HepG2 (cell line): ENCODE measurements around the gene YIPF4. TPM values are rescaled to one million over a fixed set of nuclear protein-coding genes. Genes with fewer than 3 reads are reported as not detected.

Experiments used
- ATF7-NPFF ChIP-seq: sonication (generic); formaldehyde crosslinking; IDR thresholded peaks from 2 replicates; pipeline ENCODE4 v1.8.1; 2023; ENCODE audit warnings: mild to moderate bottlenecking, low read depth, missing genetic modification reagents, moderate library complexity
- CENPT ChIP-seq: sonication (generic); formaldehyde crosslinking; IDR thresholded peaks from 2 replicates; pipeline ENCODE4 v1.8.0; 2022; ENCODE audit warnings: low read depth, mild to moderate bottlenecking, moderate library complexity, missing genetic modification reagents
- FOXA3 ChIP-seq: IDR thresholded peaks from 2 replicates; pipeline ENCODE4 v1.6.1; 2016; ENCODE audit warnings: missing genetic modification reagents, missing compliant biosample characterization
- FOXK1 ChIP-seq: sonication (generic); formaldehyde crosslinking; IDR thresholded peaks from 2 replicates; pipeline ENCODE4 v1.4.0; 2020; ENCODE audit warnings: low read depth, missing genetic modification reagents, borderline replicate concordance
- FOXM1 ChIP-seq: sonication (generic); formaldehyde crosslinking; IDR thresholded peaks from 2 replicates; pipeline ENCODE4 v1.5.0; 2020; ENCODE audit warnings: missing genetic modification reagents
- HNRNPK ChIP-seq: fragments of 200-400 bp; formaldehyde crosslinking; IDR thresholded peaks from 2 replicates; pipeline ENCODE4 v1.6.1; 2018; ENCODE audit warnings: low read length, low read depth, moderate library complexity, mild to moderate bottlenecking; ENCODE audit not compliant: poor library complexity, severe bottlenecking
- HOXA3 ChIP-seq: sonication (generic); formaldehyde crosslinking; IDR thresholded peaks from 2 replicates; pipeline ENCODE4 v1.5.0; 2020; ENCODE audit warnings: missing genetic modification reagents
- MED13 ChIP-seq: sonication (generic); formaldehyde crosslinking; IDR thresholded peaks from 2 replicates; pipeline ENCODE4 v1.5.0; 2020; ENCODE audit warnings: missing genetic modification reagents
- ZNF205 ChIP-seq: IDR thresholded peaks from 2 replicates; pipeline ENCODE4 v1.6.1; 2018; ENCODE audit warnings: missing biosample characterization, missing genetic modification reagents
- ZNF207 ChIP-seq: fragments of 450-650 bp; IDR thresholded peaks from 2 replicates; pipeline ENCODE4 v1.6.1; 2016; ENCODE audit warnings: antibody characterized with exemption, borderline replicate concordance
- ZNF451 ChIP-seq: sonication (generic); formaldehyde crosslinking; IDR thresholded peaks from 2 replicates; pipeline ENCODE4 v1.5.0; 2020; ENCODE audit warnings: mild to moderate bottlenecking, missing genetic modification reagents
- ZNF660 ChIP-seq: sonication (generic); formaldehyde crosslinking; IDR thresholded peaks from 2 replicates; pipeline ENCODE4 v1.5.1; 2020; ENCODE audit warnings: mild to moderate bottlenecking, low read depth, missing genetic modification reagents, borderline replicate concordance
- polyA plus RNA-seq, 8 experiments: library from polyadenylated mRNA; depleted of rRNA in 3 of 8; stranded (reverse) in 7 of 8; unstranded in 1 of 8; fragments of >200 nt; fragmentation: Illumina TruSeq in 4 of 8; extraction: Trizol in 4 of 8; gene quantifications; 2 replicates each; pipeline versions ENCODE4 v1.2.1 to v1.2.3, GENCODE V29; 2011 to 2016; ENCODE audit warnings: low read depth in 4 of 8, missing spikeins in 1 of 8, mixed read lengths in 1 of 8; ENCODE audit not compliant: insufficient read depth in 1 of 8
- total RNA-seq, 5 experiments: library from RNA; depleted of rRNA; stranded (reverse); fragments of >200 nt; fragmentation: Illumina TruSeq; extraction: Trizol; gene quantifications; 2 replicates each; pipeline ENCODE4 v1.2.3, GENCODE V29; 2016; ENCODE audit warnings: low read depth in 1 of 5
- TF ChIP-seq, protein P1 (sequence below): sonication (generic); formaldehyde crosslinking; IDR thresholded peaks from 2 replicates; pipeline ENCODE4 v1.4.0; 2020; ENCODE audit warnings: missing genetic modification reagents
- TF ChIP-seq, protein P2 (sequence below): sonication (generic); formaldehyde crosslinking; IDR thresholded peaks from 2 replicates; pipeline ENCODE4 v1.5.0; 2020; ENCODE audit warnings: missing genetic modification reagents, mild to moderate bottlenecking, borderline replicate concordance
- TF ChIP-seq, protein P3 (sequence below): IDR thresholded peaks from 2 replicates; pipeline ENCODE4 v1.6.1; 2012; ENCODE audit warnings: low read depth, low read length, improper control_type of control experiment
- TF ChIP-seq, protein P4 (sequence below): fragments of 450-650 bp; IDR thresholded peaks from 2 replicates; pipeline ENCODE4 v1.6.1; 2017
- TF ChIP-seq, protein P5 (sequence below): IDR thresholded peaks from 2 replicates; pipeline ENCODE4 v1.6.1; 2016; ENCODE audit warnings: missing biosample characterization, missing genetic modification reagents, low read depth
- TF ChIP-seq, protein P6 (sequence below): sonication (generic); formaldehyde crosslinking; IDR thresholded peaks from 2 replicates; pipeline ENCODE4 v1.8.1; 2023; ENCODE audit warnings: mild to moderate bottlenecking, inconsistent platforms, moderate library complexity, missing genetic modification reagents, borderline replicate concordance
- TF ChIP-seq, protein P7 (sequence below): IDR thresholded peaks from 2 replicates; pipeline ENCODE4 v1.6.1; 2016; ENCODE audit warnings: missing genetic modification reagents, missing compliant biosample characterization

The YIPF4 gene
- total and polyA plus RNA-seq, 2 of the 13 experiments (the other 11 are each of a cell fraction or from before 2014, with no cell fraction given), result 19.0 to 43.9 TPM

DNA sequence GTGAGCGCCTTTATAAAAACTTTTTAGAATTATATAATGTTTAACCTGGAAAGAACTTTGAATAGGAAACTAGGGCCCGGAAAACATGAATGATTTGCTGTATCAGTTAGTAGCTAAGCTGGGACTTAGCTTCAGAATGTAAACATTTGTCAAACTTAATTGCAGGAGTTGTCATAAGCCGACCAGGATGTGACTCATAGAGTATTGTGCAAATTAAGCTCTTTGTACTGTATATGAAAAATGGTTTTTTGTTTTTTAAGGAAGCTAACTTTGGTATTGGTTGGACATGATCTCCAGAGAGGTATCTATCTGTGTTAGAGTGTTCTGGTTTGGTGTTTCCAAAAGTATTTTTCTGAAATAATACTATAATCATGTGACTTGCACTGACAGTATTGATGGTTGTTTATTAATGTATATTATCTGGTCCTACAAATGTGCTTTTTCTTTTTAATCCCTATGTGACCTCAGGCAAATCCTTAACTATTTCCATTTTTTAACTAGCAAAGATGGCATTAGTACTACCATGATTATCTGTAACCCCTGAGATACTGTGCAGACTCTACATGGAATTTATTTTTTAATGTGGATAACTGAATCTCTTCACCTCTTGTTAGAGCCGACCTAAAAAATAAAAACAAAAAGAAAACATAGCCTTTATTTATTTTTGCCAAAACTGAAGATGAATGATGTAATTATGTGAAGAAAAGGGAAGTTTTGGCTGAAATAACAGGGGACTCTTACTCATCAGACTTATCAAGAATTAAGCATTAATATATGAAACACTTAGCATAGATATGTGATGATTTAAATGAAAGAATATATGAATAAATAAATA is 11.7 kb downstream of the YIPF4 start (continued):
- TF ChIP-seq, protein P1, sequence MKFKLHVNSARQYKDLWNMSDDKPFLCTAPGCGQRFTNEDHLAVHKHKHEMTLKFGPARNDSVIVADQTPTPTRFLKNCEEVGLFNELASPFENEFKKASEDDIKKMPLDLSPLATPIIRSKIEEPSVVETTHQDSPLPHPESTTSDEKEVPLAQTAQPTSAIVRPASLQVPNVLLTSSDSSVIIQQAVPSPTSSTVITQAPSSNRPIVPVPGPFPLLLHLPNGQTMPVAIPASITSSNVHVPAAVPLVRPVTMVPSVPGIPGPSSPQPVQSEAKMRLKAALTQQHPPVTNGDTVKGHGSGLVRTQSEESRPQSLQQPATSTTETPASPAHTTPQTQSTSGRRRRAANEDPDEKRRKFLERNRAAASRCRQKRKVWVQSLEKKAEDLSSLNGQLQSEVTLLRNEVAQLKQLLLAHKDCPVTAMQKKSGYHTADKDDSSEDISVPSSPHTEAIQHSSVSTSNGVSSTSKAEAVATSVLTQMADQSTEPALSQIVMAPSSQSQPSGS (CRISPR knock-in tag), result 0 out of 2 replicates have a peak, but pooled peaks have one; percentile 29
- TF ChIP-seq ATF7-NPFF (CRISPR knock-in tag) (no peak), FOXK1 (CRISPR knock-in tag) (no peak; the same call in 1 of the 2 replicates), ZNF660 (no peak), ZNF207 (no peak), FOXM1 (CRISPR knock-in tag) (no peak), ZNF451 (CRISPR knock-in tag) (no peak), ZNF205 (CRISPR knock-in tag) (no peak), HNRNPK (no peak), HOXA3 (CRISPR knock-in tag) (no peak), FOXA3 (CRISPR knock-in tag) (peak; percentile 90), MED13 (CRISPR knock-in tag) (no peak), CENPT (CRISPR knock-in tag) (no peak)
- TF ChIP-seq, protein P2, sequence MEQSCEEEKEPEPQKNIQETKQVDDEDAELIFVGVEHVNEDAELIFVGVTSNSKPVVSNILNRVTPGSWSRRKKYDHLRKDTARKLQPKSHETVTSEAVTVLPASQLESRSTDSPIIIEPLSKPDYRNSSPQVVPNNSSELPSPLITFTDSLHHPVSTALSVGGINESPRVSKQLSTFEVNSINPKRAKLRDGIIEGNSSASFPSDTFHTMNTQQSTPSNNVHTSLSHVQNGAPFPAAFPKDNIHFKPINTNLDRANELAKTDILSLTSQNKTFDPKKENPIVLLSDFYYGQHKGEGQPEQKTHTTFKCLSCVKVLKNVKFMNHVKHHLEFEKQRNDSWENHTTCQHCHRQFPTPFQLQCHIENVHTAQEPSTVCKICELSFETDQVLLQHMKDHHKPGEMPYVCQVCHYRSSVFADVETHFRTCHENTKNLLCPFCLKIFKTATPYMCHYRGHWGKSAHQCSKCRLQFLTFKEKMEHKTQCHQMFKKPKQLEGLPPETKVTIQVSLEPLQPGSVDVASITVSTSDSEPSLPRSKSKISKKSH (CRISPR knock-in tag), result no peak
- TF ChIP-seq, protein P3, sequence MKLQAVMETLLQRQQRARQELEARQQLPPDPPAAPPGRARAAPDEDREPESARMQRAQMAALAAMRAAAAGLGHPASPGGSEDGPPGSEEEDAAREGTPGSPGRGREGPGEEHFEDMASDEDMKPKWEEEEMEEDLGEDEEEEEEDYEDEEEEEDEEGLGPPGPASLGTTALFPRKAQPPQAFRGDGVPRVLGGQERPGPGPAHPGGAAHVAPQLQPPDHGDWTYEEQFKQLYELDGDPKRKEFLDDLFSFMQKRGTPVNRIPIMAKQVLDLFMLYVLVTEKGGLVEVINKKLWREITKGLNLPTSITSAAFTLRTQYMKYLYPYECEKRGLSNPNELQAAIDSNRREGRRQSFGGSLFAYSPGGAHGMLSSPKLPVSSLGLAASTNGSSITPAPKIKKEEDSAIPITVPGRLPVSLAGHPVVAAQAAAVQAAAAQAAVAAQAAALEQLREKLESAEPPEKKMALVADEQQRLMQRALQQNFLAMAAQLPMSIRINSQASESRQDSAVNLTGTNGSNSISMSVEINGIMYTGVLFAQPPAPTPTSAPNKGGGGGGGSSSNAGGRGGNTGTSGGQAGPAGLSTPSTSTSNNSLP, result peak; percentile 33; the same call in 1 of the 2 replicates
- TF ChIP-seq, protein P4, sequence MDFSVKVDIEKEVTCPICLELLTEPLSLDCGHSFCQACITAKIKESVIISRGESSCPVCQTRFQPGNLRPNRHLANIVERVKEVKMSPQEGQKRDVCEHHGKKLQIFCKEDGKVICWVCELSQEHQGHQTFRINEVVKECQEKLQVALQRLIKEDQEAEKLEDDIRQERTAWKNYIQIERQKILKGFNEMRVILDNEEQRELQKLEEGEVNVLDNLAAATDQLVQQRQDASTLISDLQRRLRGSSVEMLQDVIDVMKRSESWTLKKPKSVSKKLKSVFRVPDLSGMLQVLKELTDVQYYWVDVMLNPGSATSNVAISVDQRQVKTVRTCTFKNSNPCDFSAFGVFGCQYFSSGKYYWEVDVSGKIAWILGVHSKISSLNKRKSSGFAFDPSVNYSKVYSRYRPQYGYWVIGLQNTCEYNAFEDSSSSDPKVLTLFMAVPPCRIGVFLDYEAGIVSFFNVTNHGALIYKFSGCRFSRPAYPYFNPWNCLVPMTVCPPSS, result no peak
- TF ChIP-seq, protein P5, sequence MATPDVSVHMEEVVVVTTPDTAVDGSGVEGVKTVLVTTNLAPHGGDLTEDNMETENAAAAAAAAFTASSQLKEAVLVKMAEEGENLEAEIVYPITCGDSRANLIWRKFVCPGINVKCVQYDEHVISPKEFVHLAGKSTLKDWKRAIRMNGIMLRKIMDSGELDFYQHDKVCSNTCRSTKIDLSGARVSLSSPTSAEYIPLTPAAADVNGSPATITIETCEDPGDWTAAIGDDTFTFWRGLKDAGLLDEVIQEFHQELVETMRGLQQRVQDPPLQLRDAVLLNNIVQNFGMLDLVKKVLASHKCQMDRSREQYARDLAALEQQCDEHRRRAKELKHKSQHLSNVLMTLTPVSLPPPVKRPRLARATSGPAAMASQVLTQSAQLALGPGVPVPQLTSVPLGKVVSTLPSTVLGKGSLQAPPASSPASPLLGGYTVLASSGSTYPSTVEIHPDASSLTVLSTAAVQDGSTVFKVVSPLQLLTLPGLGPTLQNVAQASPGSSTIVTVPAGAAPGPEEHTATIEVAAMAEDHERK (CRISPR knock-in tag), result no peak
- TF ChIP-seq, protein P6, sequence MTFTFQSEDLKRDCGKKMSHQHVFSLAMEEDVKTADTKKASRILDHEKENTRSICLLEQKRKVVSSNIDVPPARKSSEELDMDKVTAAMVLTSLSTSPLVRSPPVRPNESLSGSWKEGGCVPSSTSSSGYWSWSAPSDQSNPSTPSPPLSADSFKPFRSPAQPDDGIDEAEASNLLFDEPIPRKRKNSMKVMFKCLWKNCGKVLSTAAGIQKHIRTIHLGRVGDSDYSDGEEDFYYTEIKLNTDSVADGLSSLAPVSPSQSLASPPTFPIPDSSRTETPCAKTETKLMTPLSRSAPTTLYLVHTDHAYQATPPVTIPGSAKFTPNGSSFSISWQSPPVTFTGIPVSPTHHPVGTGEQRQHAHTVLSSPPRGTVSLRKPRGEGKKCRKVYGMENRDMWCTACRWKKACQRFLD (CRISPR knock-in tag), result no peak
- TF ChIP-seq, protein P7, sequence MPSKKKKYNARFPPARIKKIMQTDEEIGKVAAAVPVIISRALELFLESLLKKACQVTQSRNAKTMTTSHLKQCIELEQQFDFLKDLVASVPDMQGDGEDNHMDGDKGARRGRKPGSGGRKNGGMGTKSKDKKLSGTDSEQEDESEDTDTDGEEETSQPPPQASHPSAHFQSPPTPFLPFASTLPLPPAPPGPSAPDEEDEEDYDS (CRISPR knock-in tag), result peak; percentile 55; the same call in 1 of the 2 replicates
